Dendritic cell treated with granulocyte-macrophage colony-stimulating factor and Interleukin-4, amounts not matched to agents 40 ng/mL and 50 ng/mL, for 4 days (primary cell): Measurements from ENCODE around the gene MACF1.

Experiments
- H3K27ac Mint-ChIP-seq: one replicate; pipeline ENCODE4 v1.8.0; 2022; ENCODE audit warnings: mild to moderate bottlenecking, mixed read lengths
- H3K27me3 Mint-ChIP-seq: one replicate; pipeline ENCODE4 v1.8.0; 2022; ENCODE audit warnings: mild to moderate bottlenecking, mixed read lengths
- H3K36me3 Mint-ChIP-seq: one replicate; pipeline ENCODE4 v1.8.0; 2022; ENCODE audit warnings: low read depth, mixed read lengths
- H3K4me1 Mint-ChIP-seq: one replicate; pipeline ENCODE4 v1.8.0; 2022; ENCODE audit warnings: low read depth, mixed read lengths
- H3K4me3 Mint-ChIP-seq: one replicate; pipeline ENCODE4 v1.8.0; 2022; ENCODE audit warnings: mild to moderate bottlenecking, moderate library complexity, mixed read lengths
- H3K9me3 Mint-ChIP-seq: one replicate; pipeline ENCODE4 v1.8.0; 2022; ENCODE audit warnings: mixed read lengths
- intact Hi-C: fragments of 100-400 bp; cut with micrococcal nuclease; formaldehyde crosslinking; loops from one replicate; pipeline ENCODE4 v1.15.0; 2022

The MACF1 gene

GRCh38 chr1:39392851-39393573, 188.5 kb downstream of the MACF1 start:
- Mint-ChIP-seq H3K9me3 (no peaks in the 10 kb centered on the region), H3K4me3 (no peak overlapping the region), H3K36me3 (peaks cover 46% of the 10 kb centered on the region), H3K27me3 (no peaks in the 10 kb centered on the region), H3K27ac (peak overlapping the region; percentile 1), H3K4me1 (peaks cover 44% of the 10 kb centered on the region)
- intact Hi-C loops = no loop called here

GRCh38 chr1:39393645-39394044, 189.2 kb downstream of the MACF1 start:
- Mint-ChIP-seq H3K9me3 (no peaks in the 10 kb centered on the region), H3K36me3 (peaks cover 40% of the 10 kb centered on the region), H3K4me3 (no peak overlapping the region), H3K27ac (peak overlapping the region; percentile 1), H3K4me1 (peaks cover 51% of the 10 kb centered on the region), H3K27me3 (no peaks in the 10 kb centered on the region)
- intact Hi-C loops = no loop called here

GRCh38 chr1:39394059-39394458, 189.6 kb downstream of the MACF1 start:
- H3K4me3 Mint-ChIP-seq = no peak overlapping the region
- intact Hi-C loops = no loop called here
- H3K36me3 Mint-ChIP-seq = peaks cover 36% of the 10 kb centered on the region
- no peaks in the 10 kb centered on the region for H3K27me3 Mint-ChIP-seq
- H3K4me1 Mint-ChIP-seq = peaks cover 55% of the 10 kb centered on the region
- H3K27ac Mint-ChIP-seq = peak overlapping the region; percentile 39
- no peaks in the 10 kb centered on the region for H3K9me3 Mint-ChIP-seq

GRCh38 chr1:39394598-39394997, 190.1 kb downstream of the MACF1 start:
- H3K27me3 Mint-ChIP-seq = no peaks in the 10 kb centered on the region
- intact Hi-C loops = no loop called here
- peak overlapping the region; percentile 39 for H3K27ac Mint-ChIP-seq
- peaks cover 60% of the 10 kb centered on the region for H3K4me1 Mint-ChIP-seq
- no peaks in the 10 kb centered on the region for H3K9me3 Mint-ChIP-seq
- H3K4me3 Mint-ChIP-seq = no peak overlapping the region
- peaks cover 33% of the 10 kb centered on the region for H3K36me3 Mint-ChIP-seq

GRCh38 chr1:39395357-39395831, 190.9 kb downstream of the MACF1 start:
- Mint-ChIP-seq H3K9me3 (no peaks in the 10 kb centered on the region), H3K4me3 (no peak overlapping the region), H3K36me3 (peaks cover 25% of the 10 kb centered on the region), H3K4me1 (peaks cover 65% of the 10 kb centered on the region), H3K27ac (peak overlapping the region; percentile 30), H3K27me3 (no peaks in the 10 kb centered on the region)
- intact Hi-C loops = no loop called here

- peaks cover 17% of the 10 kb centered on the region for H3K36me3 Mint-ChIP-seq
- H3K27ac Mint-ChIP-seq = no peak overlapping the region
- intact Hi-C loops = no loop called here
- no peak overlapping the region for H3K4me3 Mint-ChIP-seq
- H3K4me1 Mint-ChIP-seq = peaks cover 59% of the 10 kb centered on the region
- no peaks in the 10 kb centered on the region for H3K9me3 Mint-ChIP-seq
- no peaks in the 10 kb centered on the region for H3K27me3 Mint-ChIP-seq
Measured at GRCh38 chr1:39396671-39397070, 192.2 kb downstream of the MACF1 start.

GRCh38 chr1:39397487-39397886, 193.0 kb downstream of the MACF1 start:
- H3K27ac Mint-ChIP-seq = peak overlapping the region; percentile 70
- H3K9me3 Mint-ChIP-seq = no peaks in the 10 kb centered on the region
- H3K27me3 Mint-ChIP-seq = no peaks in the 10 kb centered on the region
- intact Hi-C loops = no loop called here
- H3K4me3 Mint-ChIP-seq = no peak overlapping the region
- H3K36me3 Mint-ChIP-seq = peaks cover 13% of the 10 kb centered on the region
- peaks cover 58% of the 10 kb centered on the region for H3K4me1 Mint-ChIP-seq

GRCh38 chr1:39398278-39399021, 194.0 kb downstream of the MACF1 start:
- Mint-ChIP-seq H3K4me1 (peaks cover 63% of the 10 kb centered on the region), H3K27me3 (no peaks in the 10 kb centered on the region), H3K27ac (peak overlapping the region; percentile 70), H3K36me3 (peaks cover 5% of the 10 kb centered on the region), H3K9me3 (no peaks in the 10 kb centered on the region), H3K4me3 (no peak overlapping the region)
- intact Hi-C loops = loop anchor here (1.0 kb wide), 1 partner anchor 10 kb away; no protein-coding TSS in a partner anchor

- intact Hi-C loops = no loop called here
- no peak overlapping the region for H3K4me3 Mint-ChIP-seq
- no peaks in the 10 kb centered on the region for H3K27me3 Mint-ChIP-seq
- H3K9me3 Mint-ChIP-seq = no peaks in the 10 kb centered on the region
- no peak overlapping the region for H3K27ac Mint-ChIP-seq
- peaks cover 6% of the 10 kb centered on the region for H3K36me3 Mint-ChIP-seq
- peaks cover 60% of the 10 kb centered on the region for H3K4me1 Mint-ChIP-seq
Measured at GRCh38 chr1:39401106-39401505, 196.6 kb downstream of the MACF1 start.

GRCh38 chr1:39404876-39405275, 200.4 kb downstream of the MACF1 start:
- H3K36me3 Mint-ChIP-seq = peaks cover 6% of the 10 kb centered on the region
- no peak overlapping the region for H3K27ac Mint-ChIP-seq
- no peak overlapping the region for H3K4me3 Mint-ChIP-seq
- H3K9me3 Mint-ChIP-seq = no peaks in the 10 kb centered on the region
- H3K4me1 Mint-ChIP-seq = peaks cover 52% of the 10 kb centered on the region
- intact Hi-C loops = no loop called here
- no peaks in the 10 kb centered on the region for H3K27me3 Mint-ChIP-seq

GRCh38 chr1:39405358-39405757, 200.9 kb downstream of the MACF1 start:
- Mint-ChIP-seq H3K9me3 (no peaks in the 10 kb centered on the region), H3K27me3 (no peaks in the 10 kb centered on the region), H3K4me3 (no peak overlapping the region), H3K27ac (no peak overlapping the region), H3K4me1 (peaks cover 54% of the 10 kb centered on the region), H3K36me3 (peaks cover 10% of the 10 kb centered on the region)
- intact Hi-C loops = no loop called here

GRCh38 chr1:39406533-39407450, 202.3 kb downstream of the MACF1 start:
- Mint-ChIP-seq H3K27me3 (no peaks in the 10 kb centered on the region), H3K27ac (peak overlapping the region; percentile 78), H3K9me3 (no peaks in the 10 kb centered on the region), H3K4me3 (no peak overlapping the region), H3K4me1 (peaks cover 67% of the 10 kb centered on the region), H3K36me3 (peaks cover 23% of the 10 kb centered on the region)
- intact Hi-C loops = no loop called here

- intact Hi-C loops = no loop called here
- H3K9me3 Mint-ChIP-seq = no peaks in the 10 kb centered on the region
Measured at GRCh38 chr1:39407510-39407895, 203.0 kb downstream of the MACF1 start.

More at GRCh38 chr1:39407510-39407895, 203.0 kb downstream of the MACF1 start:
- peaks cover 30% of the 10 kb centered on the region for H3K36me3 Mint-ChIP-seq
- no peak overlapping the region for H3K4me3 Mint-ChIP-seq
- peaks cover 68% of the 10 kb centered on the region for H3K4me1 Mint-ChIP-seq
- peak overlapping the region; percentile 78 for H3K27ac Mint-ChIP-seq
- H3K27me3 Mint-ChIP-seq = no peaks in the 10 kb centered on the region
